Measurements from ENCODE around the gene GPR37. TPM values are rescaled to one million over a fixed set of nuclear protein-coding genes. Genes with fewer than 3 reads are reported as not detected.

The GPR37 gene
- total and polyA plus RNA-seq, 10 donors, result 0.05 to 6.2 (median 1.7) TPM; not detected in 1

GRCh38 chr7:124723012-124723411 lies 42.6 kb downstream of the GPR37 start:
- 65 to 74% (median 73%) methylated on average over 2 of the region's 2 CpGs for WGBS, 5 donors
- H3K4me1 ChIP-seq, result no peaks in the 10 kb centered on the region
- H3K4me3 ChIP-seq, result no peak overlapping the region
- TF ChIP-seq, protein P1, sequence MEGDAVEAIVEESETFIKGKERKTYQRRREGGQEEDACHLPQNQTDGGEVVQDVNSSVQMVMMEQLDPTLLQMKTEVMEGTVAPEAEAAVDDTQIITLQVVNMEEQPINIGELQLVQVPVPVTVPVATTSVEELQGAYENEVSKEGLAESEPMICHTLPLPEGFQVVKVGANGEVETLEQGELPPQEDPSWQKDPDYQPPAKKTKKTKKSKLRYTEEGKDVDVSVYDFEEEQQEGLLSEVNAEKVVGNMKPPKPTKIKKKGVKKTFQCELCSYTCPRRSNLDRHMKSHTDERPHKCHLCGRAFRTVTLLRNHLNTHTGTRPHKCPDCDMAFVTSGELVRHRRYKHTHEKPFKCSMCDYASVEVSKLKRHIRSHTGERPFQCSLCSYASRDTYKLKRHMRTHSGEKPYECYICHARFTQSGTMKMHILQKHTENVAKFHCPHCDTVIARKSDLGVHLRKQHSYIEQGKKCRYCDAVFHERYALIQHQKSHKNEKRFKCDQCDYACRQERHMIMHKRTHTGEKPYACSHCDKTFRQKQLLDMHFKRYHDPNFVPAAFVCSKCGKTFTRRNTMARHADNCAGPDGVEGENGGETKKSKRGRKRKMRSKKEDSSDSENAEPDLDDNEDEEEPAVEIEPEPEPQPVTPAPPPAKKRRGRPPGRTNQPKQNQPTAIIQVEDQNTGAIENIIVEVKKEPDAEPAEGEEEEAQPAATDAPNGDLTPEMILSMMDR (IDR thresholded peaks at IDR 0.05 in 8 of 11, conservative IDR thresholded peaks at IDR 0.05 in 3 of 11), result no peak
- TF ChIP-seq POLR2AphosphoS5 (IDR thresholded peaks at IDR 0.05), result no peak
- TF ChIP-seq POLR2A (IDR thresholded peaks at IDR 0.05), result no peak
- intact Hi-C loops (cut with DNase I; ENCODE audit: low total_unique reads), result no loop called here
- DNase-seq, result no peak
- no peaks in the 10 kb centered on the region for H3K27me3 ChIP-seq (replicated peaks in 1 of 7)
- no peaks in the 10 kb centered on the region for H3K9me3 ChIP-seq
- no peaks in the 10 kb centered on the region for H3K36me3 ChIP-seq
- H3K27ac ChIP-seq, result no peak overlapping the region

DNA sequence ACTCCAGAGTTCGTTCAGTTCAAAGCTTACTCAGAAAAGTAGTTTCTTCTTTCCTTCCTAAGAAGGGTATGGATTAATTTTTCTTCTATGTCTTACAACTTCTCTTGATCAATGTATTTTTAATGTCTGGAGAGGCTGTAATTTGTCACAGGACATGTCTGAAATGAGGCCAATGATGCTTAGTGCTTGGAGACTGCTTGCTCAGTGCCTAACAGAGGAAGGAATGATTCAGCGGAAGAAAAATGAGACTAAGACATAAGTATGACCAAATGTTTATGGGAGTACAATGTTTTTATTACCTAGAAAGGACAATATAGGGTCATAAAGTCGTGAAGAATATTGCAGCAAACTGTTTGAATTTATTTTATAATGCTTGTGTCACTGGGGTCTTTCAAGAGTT lies 43.3 kb downstream of the GPR37 start:
- Histone ChIP-seq H3K27me3 (replicated peaks in 1 of 7) (no peaks in the 10 kb centered on the region), H3K4me1 (no peaks in the 10 kb centered on the region), H3K4me3 (no peak overlapping the region), H3K9me3 (no peaks in the 10 kb centered on the region), H3K27ac (no peak overlapping the region), H3K36me3 (no peaks in the 10 kb centered on the region)
- intact Hi-C loops (cut with DNase I; ENCODE audit: low total_unique reads), result no loop called here
- no peak for TF ChIP-seq POLR2AphosphoS5 (IDR thresholded peaks at IDR 0.05)
- no peak for TF ChIP-seq POLR2A (IDR thresholded peaks at IDR 0.05)
- TF ChIP-seq, protein P1 (IDR thresholded peaks at IDR 0.05 in 8 of 11, conservative IDR thresholded peaks at IDR 0.05 in 3 of 11), result no peak
- 60 to 72% (median 61%) methylated on average over 3 of the region's 3 CpGs for WGBS, 5 donors
- DNase-seq, result no peak

- WGBS, 5 donors, result 52 to 81% (median 67%) methylated on average over 1 of the region's 1 CpG
- H3K27me3 ChIP-seq (replicated peaks in 1 of 7), result no peaks in the 10 kb centered on the region
- intact Hi-C loops (cut with DNase I; ENCODE audit: low total_unique reads), result no loop called here
These were observed 45.4 kb downstream of the GPR37 start for GRCh38 chr7:124720195-124720594.

GRCh38 chr7:124718032-124718766 lies 47.4 kb downstream of the GPR37 start:
- H3K36me3 ChIP-seq, result no peaks in the 10 kb centered on the region
- TF ChIP-seq POLR2AphosphoS5 (IDR thresholded peaks at IDR 0.05), result no peak
- TF ChIP-seq, protein P1 (IDR thresholded peaks at IDR 0.05 in 8 of 11, conservative IDR thresholded peaks at IDR 0.05 in 3 of 11), result no peak
- no peak for TF ChIP-seq POLR2A (IDR thresholded peaks at IDR 0.05)
- H3K4me1 ChIP-seq, result no peaks in the 10 kb centered on the region
- no peak overlapping the region for H3K27ac ChIP-seq
- H3K4me3 ChIP-seq, result no peak overlapping the region
- no peaks in the 10 kb centered on the region for H3K27me3 ChIP-seq (replicated peaks in 1 of 7)
- peaks cover 0 to 8% (median 0%) of the 10 kb centered on the region in 8 donors for H3K9me3 ChIP-seq
- DNase-seq, result no peak
- 74 to 86% (median 82%) methylated on average over 4 of the region's 4 CpGs for WGBS, 5 donors
- intact Hi-C loops (cut with DNase I; ENCODE audit: low total_unique reads), result no loop called here

More at GRCh38 chr7:124720195-124720594, 45.4 kb downstream of the GPR37 start:
- Histone ChIP-seq H3K4me1 (no peaks in the 10 kb centered on the region), H3K4me3 (no peak overlapping the region), H3K36me3 (no peaks in the 10 kb centered on the region), H3K9me3 (peaks cover 0 to 8% (median 0%) of the 10 kb centered on the region in 8 donors), H3K27ac (no peak overlapping the region)
- TF ChIP-seq POLR2A (IDR thresholded peaks at IDR 0.05) (no peak), POLR2AphosphoS5 (IDR thresholded peaks at IDR 0.05) (no peak)
- TF ChIP-seq, protein P1 (IDR thresholded peaks at IDR 0.05 in 8 of 11, conservative IDR thresholded peaks at IDR 0.05 in 3 of 11), result no peak
- DNase-seq, result no peak

Measured in spleen (tissue), 11 donors.